ENCODE data around the gene CALN1.

CALN1 gene

GRCh38 chr7:72030994-72031667 is 381.0 kb downstream of the CALN1 start:
- TF ChIP-seq CTCF (IDR thresholded peaks at IDR 0.05), result no peak
- TF ChIP-seq ZFX (IDR thresholded peaks at IDR 0.05; ENCODE audit: borderline replicate concordance), result no peak
- H3K27ac ChIP-seq, result no peak overlapping the region

- TF ChIP-seq CTCF (IDR thresholded peaks at IDR 0.05) (no peak), ZFX (IDR thresholded peaks at IDR 0.05; ENCODE audit: borderline replicate concordance) (no peak)
- no peak overlapping the region for H3K27ac ChIP-seq
Measured at GRCh38 chr7:72028267-72028666, 383.9 kb downstream of the CALN1 start.

- no peak overlapping the region for H3K27ac ChIP-seq
- TF ChIP-seq ZFX (IDR thresholded peaks at IDR 0.05; ENCODE audit: borderline replicate concordance) (no peak), CTCF (IDR thresholded peaks at IDR 0.05) (no peak)
Measured at GRCh38 chr7:72025381-72025960, 386.7 kb downstream of the CALN1 start.

- no peak for TF ChIP-seq CTCF (IDR thresholded peaks at IDR 0.05)
- no peak for TF ChIP-seq ZFX (IDR thresholded peaks at IDR 0.05; ENCODE audit: borderline replicate concordance)
- no peak overlapping the region for H3K27ac ChIP-seq
Measured at GRCh38 chr7:72023926-72024325, 388.2 kb downstream of the CALN1 start.

GRCh38 chr7:72021716-72022115 is 390.4 kb downstream of the CALN1 start:
- H3K27ac ChIP-seq, result no peak overlapping the region
- TF ChIP-seq CTCF (IDR thresholded peaks at IDR 0.05) (no peak), ZFX (IDR thresholded peaks at IDR 0.05; ENCODE audit: borderline replicate concordance) (no peak)

GRCh38 chr7:72020311-72020710 is 391.8 kb downstream of the CALN1 start:
- TF ChIP-seq ZFX (IDR thresholded peaks at IDR 0.05; ENCODE audit: borderline replicate concordance) (no peak), CTCF (IDR thresholded peaks at IDR 0.05) (no peak)
- no peak overlapping the region for H3K27ac ChIP-seq

- no peak for TF ChIP-seq CTCF (IDR thresholded peaks at IDR 0.05)
- no peak for TF ChIP-seq ZFX (IDR thresholded peaks at IDR 0.05; ENCODE audit: borderline replicate concordance)
- no peak overlapping the region for H3K27ac ChIP-seq
Measured at GRCh38 chr7:72019436-72019835, 392.7 kb downstream of the CALN1 start.

All from 22Rv1 (cell line).